ENCODE results near the gene SPEN. TPM values are rescaled to one million over a fixed set of nuclear protein-coding genes. Genes with fewer than 3 reads are reported as not detected.

The SPEN gene
- total RNA-seq, 3 donors from 2014 or later, result 48.7 to 60.3 (median 50.6) TPM

DNA sequence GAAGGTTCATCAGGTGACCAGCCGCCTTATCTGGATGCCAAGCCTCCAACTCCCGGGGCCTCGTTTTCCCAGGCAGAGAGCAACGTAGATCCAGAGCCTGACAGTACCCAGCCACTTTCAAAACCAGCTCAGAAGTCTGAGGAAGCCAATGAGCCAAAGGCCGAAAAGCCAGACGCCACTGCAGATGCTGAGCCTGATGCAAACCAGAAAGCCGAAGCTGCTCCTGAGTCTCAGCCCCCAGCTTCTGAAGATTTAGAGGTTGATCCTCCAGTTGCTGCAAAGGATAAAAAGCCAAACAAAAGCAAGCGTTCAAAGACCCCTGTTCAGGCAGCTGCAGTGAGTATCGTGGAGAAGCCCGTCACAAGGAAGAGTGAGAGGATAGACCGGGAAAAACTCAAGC, 83.9 kb downstream of the SPEN start:
- Histone ChIP-seq H3K4me1 (ENCODE audit: low read depth) (no peaks in the 10 kb centered on the region), H3K36me3 (ENCODE audit: low read depth) (peaks cover 13% of the 10 kb centered on the region), H3K9me3 (no peaks in the 10 kb centered on the region), H3K4me3 (no peak overlapping the region)
- no peak for DNase-seq
- TF ChIP-seq, protein P1, sequence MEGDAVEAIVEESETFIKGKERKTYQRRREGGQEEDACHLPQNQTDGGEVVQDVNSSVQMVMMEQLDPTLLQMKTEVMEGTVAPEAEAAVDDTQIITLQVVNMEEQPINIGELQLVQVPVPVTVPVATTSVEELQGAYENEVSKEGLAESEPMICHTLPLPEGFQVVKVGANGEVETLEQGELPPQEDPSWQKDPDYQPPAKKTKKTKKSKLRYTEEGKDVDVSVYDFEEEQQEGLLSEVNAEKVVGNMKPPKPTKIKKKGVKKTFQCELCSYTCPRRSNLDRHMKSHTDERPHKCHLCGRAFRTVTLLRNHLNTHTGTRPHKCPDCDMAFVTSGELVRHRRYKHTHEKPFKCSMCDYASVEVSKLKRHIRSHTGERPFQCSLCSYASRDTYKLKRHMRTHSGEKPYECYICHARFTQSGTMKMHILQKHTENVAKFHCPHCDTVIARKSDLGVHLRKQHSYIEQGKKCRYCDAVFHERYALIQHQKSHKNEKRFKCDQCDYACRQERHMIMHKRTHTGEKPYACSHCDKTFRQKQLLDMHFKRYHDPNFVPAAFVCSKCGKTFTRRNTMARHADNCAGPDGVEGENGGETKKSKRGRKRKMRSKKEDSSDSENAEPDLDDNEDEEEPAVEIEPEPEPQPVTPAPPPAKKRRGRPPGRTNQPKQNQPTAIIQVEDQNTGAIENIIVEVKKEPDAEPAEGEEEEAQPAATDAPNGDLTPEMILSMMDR (IDR thresholded peaks at IDR 0.05), result no peak
- intact Hi-C loops (cut with DNase I, micrococcal nuclease), result no loop called here
- no peak for ATAC-seq

DNA sequence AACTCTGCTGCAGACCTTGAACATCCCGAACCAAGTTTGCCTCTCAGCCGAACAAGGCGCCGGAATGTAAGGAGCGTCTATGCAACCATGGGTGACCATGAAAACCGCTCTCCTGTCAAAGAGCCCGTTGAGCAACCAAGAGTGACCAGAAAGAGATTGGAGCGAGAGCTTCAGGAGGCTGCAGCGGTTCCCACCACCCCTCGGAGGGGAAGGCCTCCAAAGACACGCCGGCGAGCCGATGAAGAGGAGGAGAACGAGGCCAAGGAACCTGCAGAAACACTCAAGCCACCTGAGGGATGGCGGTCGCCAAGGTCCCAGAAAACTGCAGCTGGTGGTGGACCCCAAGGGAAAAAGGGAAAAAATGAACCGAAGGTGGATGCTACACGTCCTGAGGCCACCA, 84.4 kb downstream of the SPEN start:
- DNase-seq (no peak), ATAC-seq (no peak)
- no peaks in the 10 kb centered on the region for H3K9me3 ChIP-seq
- TF ChIP-seq, protein P1 (IDR thresholded peaks at IDR 0.05), result no peak
- H3K4me3 ChIP-seq, result no peak overlapping the region
- intact Hi-C loops (cut with DNase I, micrococcal nuclease), result no loop called here
- H3K4me1 ChIP-seq (ENCODE audit: low read depth), result no peaks in the 10 kb centered on the region
- peaks cover 13% of the 10 kb centered on the region for H3K36me3 ChIP-seq (ENCODE audit: low read depth)

DNA sequence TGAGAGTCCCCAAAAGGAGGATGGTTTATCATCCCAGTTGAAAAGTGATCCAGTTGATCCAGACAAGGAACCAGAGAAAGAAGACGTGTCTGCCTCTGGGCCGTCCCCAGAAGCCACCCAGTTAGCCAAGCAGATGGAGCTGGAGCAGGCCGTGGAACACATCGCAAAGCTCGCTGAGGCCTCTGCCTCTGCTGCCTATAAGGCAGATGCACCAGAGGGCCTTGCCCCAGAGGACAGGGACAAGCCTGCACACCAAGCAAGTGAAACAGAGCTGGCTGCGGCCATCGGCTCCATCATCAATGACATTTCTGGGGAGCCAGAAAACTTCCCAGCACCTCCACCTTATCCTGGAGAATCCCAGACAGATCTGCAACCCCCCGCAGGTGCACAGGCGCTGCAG, 85.1 kb downstream of the SPEN start:
- DNase-seq (no peak), ATAC-seq (no peak)
- H3K9me3 ChIP-seq, result no peaks in the 10 kb centered on the region
- H3K36me3 ChIP-seq (ENCODE audit: low read depth), result peaks cover 18% of the 10 kb centered on the region
- TF ChIP-seq, protein P1 (IDR thresholded peaks at IDR 0.05), result no peak
- intact Hi-C loops (cut with DNase I, micrococcal nuclease), result no loop called here
- H3K4me3 ChIP-seq, result no peak overlapping the region
- H3K4me1 ChIP-seq (ENCODE audit: low read depth), result no peaks in the 10 kb centered on the region

DNA sequence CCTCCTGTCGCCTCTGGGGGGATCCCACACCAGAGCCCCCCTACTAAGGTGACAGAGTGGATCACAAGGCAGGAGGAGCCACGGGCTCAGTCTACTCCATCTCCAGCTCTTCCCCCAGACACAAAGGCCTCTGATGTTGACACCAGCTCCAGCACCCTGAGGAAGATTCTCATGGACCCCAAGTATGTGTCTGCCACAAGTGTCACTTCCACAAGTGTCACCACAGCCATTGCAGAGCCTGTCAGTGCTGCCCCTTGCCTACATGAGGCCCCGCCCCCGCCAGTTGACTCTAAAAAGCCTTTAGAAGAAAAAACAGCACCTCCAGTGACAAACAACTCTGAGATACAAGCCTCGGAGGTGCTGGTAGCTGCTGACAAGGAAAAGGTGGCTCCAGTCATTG, 86.2 kb downstream of the SPEN start:
- Histone ChIP-seq H3K4me1 (ENCODE audit: low read depth) (no peaks in the 10 kb centered on the region), H3K4me3 (no peak overlapping the region), H3K36me3 (ENCODE audit: low read depth) (peaks cover 13% of the 10 kb centered on the region), H3K9me3 (no peaks in the 10 kb centered on the region)
- TF ChIP-seq, protein P1 (IDR thresholded peaks at IDR 0.05), result no peak
- intact Hi-C loops (cut with DNase I, micrococcal nuclease), result no loop called here
- ATAC-seq, result no peak
- no peak for DNase-seq

DNA sequence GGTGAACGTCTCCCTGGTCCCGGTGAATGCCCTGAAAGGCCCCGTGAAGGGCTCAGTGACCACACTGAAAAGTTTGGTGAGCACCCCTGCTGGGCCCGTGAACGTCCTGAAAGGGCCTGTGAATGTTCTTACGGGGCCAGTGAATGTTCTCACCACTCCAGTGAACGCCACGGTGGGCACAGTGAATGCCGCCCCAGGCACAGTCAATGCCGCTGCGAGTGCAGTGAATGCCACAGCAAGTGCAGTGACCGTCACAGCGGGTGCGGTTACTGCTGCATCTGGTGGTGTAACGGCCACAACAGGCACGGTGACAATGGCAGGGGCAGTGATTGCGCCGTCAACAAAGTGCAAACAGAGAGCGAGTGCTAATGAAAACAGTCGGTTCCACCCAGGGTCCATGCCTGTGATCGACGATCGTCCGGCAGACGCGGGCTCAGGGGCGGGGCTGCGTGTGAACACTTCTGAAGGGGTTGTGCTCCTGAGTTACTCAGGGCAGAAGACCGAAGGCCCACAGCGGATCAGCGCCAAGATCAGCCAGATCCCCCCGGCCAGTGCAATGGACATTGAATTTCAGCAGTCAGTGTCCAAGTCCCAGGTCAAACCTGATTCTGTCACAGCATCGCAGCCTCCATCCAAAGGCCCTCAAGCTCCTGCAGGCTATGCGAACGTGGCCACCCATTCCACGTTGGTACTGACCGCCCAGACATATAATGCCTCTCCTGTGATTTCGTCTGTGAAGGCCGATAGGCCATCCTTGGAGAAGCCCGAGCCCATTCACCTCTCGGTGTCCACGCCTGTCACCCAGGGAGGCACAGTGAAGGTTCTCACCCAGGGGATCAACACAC, 86.9 kb downstream of the SPEN start:
- TF ChIP-seq, protein P1 (IDR thresholded peaks at IDR 0.05), result no peak
- Histone ChIP-seq H3K9me3 (no peaks in the 10 kb centered on the region), H3K36me3 (ENCODE audit: low read depth) (peaks cover 10% of the 10 kb centered on the region), H3K4me1 (ENCODE audit: low read depth) (peaks cover 3% of the 10 kb centered on the region), H3K4me3 (no peak overlapping the region)
- intact Hi-C loops (cut with DNase I, micrococcal nuclease), result no loop called here
- DNase-seq (no peak), ATAC-seq (no peak)
